ENCODE data around the gene CSNK2A1.

Gene CSNK2A1

DNA sequence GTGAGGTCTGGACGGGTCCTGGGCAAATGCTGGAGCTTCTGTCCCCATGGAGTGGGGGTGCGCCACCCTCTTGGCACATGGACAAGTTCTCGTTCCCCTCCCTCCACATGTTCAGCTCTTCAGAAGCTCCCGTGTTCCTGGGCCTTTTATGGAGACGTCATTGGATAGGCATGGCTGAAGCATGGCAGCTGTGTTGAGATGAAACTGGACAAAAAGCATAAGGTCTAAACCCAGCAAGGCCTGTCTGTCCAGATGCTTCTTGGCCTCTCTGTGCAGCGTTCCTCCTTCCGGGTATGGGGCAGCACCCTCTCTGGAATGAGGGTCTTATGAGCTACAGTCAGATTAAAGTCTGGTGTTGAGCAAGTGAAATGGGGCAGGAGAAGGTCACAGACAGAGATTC is 108.0 kb downstream of the CSNK2A1 start:
- no peaks in the 10 kb centered on the region for H3K27me3 ChIP-seq (replicated peaks; ENCODE audit: control insufficient read depth, insufficient read depth, low read length)
- TF ChIP-seq, protein P1, sequence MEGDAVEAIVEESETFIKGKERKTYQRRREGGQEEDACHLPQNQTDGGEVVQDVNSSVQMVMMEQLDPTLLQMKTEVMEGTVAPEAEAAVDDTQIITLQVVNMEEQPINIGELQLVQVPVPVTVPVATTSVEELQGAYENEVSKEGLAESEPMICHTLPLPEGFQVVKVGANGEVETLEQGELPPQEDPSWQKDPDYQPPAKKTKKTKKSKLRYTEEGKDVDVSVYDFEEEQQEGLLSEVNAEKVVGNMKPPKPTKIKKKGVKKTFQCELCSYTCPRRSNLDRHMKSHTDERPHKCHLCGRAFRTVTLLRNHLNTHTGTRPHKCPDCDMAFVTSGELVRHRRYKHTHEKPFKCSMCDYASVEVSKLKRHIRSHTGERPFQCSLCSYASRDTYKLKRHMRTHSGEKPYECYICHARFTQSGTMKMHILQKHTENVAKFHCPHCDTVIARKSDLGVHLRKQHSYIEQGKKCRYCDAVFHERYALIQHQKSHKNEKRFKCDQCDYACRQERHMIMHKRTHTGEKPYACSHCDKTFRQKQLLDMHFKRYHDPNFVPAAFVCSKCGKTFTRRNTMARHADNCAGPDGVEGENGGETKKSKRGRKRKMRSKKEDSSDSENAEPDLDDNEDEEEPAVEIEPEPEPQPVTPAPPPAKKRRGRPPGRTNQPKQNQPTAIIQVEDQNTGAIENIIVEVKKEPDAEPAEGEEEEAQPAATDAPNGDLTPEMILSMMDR (IDR thresholded peaks at IDR 0.05; ENCODE audit: insufficient read depth, low read length, poor library complexity, severe bottlenecking), result no peak
- DNase-seq (ENCODE audit: extremely low read depth, insufficient read length), result no peak
- H3K36me3 ChIP-seq (ENCODE audit: control insufficient read depth, insufficient read depth, low read length), result peaks cover 41% of the 10 kb centered on the region
- no peak overlapping the region for H3K4me3 ChIP-seq (replicated peaks; ENCODE audit: low read depth, low read length)

DNA sequence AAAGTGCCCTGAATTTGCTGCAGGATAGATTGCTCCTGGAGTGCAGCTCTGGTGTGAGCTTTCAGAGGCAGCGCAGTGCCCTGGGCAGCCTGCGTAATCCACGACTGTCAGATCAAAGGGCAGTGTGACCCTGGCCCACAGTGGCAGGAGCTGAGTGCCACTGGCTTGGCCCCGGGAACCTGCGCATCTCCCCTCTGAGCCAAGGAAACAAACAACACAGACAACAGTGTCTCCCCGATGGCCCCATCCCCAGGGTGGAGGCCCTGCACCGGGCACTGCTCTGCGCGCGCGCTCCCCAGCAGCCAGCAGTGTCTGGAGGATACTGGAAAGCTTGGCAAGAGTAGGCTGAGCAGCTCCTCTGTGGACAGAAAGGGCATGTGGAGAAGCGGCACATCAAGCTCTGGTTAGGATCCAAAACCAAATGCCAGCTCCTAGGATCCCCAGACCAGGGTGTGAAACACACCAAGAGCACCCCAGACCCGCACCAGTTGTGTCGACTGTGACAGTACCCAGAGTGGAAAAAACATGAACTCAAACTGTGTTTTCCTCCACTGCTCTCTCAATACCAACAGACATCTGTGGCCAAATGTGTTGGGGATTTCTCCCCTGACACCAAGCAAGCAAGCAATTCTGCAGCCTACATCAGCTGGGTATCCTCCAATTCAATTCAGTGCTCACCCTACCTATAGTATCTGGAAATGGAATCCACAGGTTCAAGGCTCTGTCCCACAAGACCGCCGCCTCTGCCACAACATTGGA is 108.8 kb downstream of the CSNK2A1 start:
- TF ChIP-seq, protein P1 (IDR thresholded peaks at IDR 0.05; ENCODE audit: insufficient read depth, low read length, poor library complexity, severe bottlenecking), result no peak
- H3K4me3 ChIP-seq (replicated peaks; ENCODE audit: low read depth, low read length), result no peak overlapping the region
- DNase-seq (ENCODE audit: extremely low read depth, insufficient read length), result no peak
- H3K27me3 ChIP-seq (replicated peaks; ENCODE audit: control insufficient read depth, insufficient read depth, low read length), result no peaks in the 10 kb centered on the region
- peaks cover 44% of the 10 kb centered on the region for H3K36me3 ChIP-seq (ENCODE audit: control insufficient read depth, insufficient read depth, low read length)

DNA sequence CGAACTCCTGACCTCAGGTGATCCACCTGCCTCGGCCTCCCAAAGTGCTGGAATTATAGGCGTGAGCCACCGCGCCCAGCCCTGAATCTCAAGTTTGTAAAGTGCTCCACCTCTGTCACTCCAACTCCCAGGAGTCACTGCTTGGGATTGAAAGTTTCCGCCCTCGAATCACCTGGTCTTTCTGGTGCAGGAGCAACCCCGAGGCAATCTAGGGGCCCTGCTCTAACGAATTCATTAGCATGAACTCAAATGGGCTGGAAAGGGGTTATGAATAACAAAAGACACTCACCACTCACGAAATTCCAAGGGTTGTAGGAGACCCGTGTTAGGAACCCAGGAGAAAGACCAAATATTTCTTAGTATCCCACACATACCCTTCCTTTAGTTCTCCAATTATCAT is 109.4 kb downstream of the CSNK2A1 start:
- Histone ChIP-seq H3K4me3 (replicated peaks; ENCODE audit: low read depth, low read length) (no peak overlapping the region), H3K27me3 (replicated peaks; ENCODE audit: control insufficient read depth, insufficient read depth, low read length) (no peaks in the 10 kb centered on the region), H3K36me3 (ENCODE audit: control insufficient read depth, insufficient read depth, low read length) (peaks cover 44% of the 10 kb centered on the region)
- TF ChIP-seq, protein P1 (IDR thresholded peaks at IDR 0.05; ENCODE audit: insufficient read depth, low read length, poor library complexity, severe bottlenecking), result no peak
- no peak for DNase-seq (ENCODE audit: extremely low read depth, insufficient read length)

DNA sequence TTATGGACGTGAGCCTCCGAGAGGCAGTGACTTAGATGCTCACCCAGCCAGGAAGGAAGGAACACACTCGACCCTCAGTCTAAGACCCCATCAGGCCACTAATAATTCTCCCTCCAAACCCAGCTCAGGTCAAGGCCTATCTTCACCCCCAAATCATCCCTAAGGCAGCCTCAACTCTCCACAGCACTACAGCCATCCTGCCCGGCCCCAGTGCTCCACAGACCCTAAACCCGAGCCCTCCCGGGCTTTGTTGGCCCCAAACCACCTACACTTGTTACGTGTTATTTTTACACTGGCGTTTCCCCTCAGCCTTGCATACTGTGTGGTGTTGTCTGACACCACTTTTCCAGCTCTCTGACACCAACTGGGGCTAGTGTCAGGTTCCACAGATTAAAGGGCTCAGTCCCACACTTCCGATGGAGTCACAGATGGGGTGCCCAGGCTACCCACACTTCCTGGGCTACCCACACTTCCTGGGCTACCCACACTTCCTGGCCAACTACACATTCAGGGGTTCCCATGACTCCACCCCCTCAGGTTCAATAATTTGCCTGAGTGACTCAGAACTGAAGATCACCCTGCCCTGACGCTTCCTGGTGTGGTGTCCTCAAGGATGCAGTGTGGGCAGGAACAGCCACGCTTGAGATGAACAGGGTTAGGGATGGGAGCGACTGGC is 110.2 kb downstream of the CSNK2A1 start:
- H3K4me3 ChIP-seq (replicated peaks; ENCODE audit: low read depth, low read length), result peak overlapping the region; percentile 2; the same call in 1 of the 2 replicates
- DNase-seq (ENCODE audit: extremely low read depth, insufficient read length), result peak; percentile 71
- TF ChIP-seq, protein P1 (IDR thresholded peaks at IDR 0.05; ENCODE audit: insufficient read depth, low read length, poor library complexity, severe bottlenecking), result no peak
- H3K27me3 ChIP-seq (replicated peaks; ENCODE audit: control insufficient read depth, insufficient read depth, low read length), result no peaks in the 10 kb centered on the region
- H3K36me3 ChIP-seq (ENCODE audit: control insufficient read depth, insufficient read depth, low read length), result peaks cover 43% of the 10 kb centered on the region

DNA sequence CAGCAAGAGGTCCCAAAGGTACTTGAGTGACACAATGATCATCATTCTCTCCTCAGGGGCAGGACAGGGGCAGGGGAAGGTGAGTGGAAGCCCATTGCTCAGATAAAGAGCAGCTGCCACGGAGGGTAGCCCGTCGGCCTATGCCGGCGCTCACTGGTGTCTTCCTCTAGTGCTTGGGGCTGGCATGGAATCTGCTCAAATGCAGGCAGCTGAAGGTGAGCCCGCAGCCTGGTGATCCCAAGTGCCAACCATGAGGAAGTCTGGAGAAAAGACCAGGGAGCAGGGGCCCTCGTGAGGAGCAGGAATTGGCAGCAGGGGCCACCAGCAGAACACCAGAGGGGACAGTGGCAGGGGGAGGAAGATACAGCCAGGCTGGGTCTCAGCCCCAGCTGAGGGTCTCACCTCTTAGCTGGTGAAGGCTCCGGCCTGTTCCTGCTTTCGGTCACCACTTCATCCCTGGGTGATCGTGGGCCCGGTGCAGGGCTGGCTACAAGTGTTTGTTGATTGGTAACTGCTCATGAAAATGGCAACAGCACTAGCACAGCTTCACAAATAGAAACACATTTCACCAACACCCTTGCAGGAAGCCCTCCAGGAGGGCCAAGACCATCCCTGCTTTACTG is 110.8 kb downstream of the CSNK2A1 start:
- TF ChIP-seq, protein P1 (IDR thresholded peaks at IDR 0.05; ENCODE audit: insufficient read depth, low read length, poor library complexity, severe bottlenecking), result no peak
- Histone ChIP-seq H3K27me3 (replicated peaks; ENCODE audit: control insufficient read depth, insufficient read depth, low read length) (no peaks in the 10 kb centered on the region), H3K36me3 (ENCODE audit: control insufficient read depth, insufficient read depth, low read length) (peaks cover 46% of the 10 kb centered on the region), H3K4me3 (replicated peaks; ENCODE audit: low read depth, low read length) (no peak overlapping the region)
- DNase-seq (ENCODE audit: extremely low read depth, insufficient read length), result no peak
